GM20431 (cell line): ENCODE measurements around the gene WWC2.
"Not testable (repeated sequence)": the region's sequence is repeated elsewhere in the genome, so short reads cannot be mapped to it uniquely, and the experiment has no call there.

ENCODE experiments used
- in situ Hi-C: fragments of 300-500 bp; cut with MseI, MboI; formaldehyde crosslinking; loops from one replicate; pipeline ENCODE4 v1.15.0; 2020; ENCODE audit warnings: low sequenced_read_pairs; ENCODE audit not compliant: unreplicated experiment

Gene WWC2

GRCh38 chr4:183139058-183139750 lies 40.1 kb downstream of the WWC2 start:
- in situ Hi-C loops, result no loop called here

- in situ Hi-C loops, result no loop called here
Measured at GRCh38 chr4:183139972-183140570, 41.0 kb downstream of the WWC2 start.

GRCh38 chr4:183140911-183141320 lies 41.9 kb downstream of the WWC2 start:
- in situ Hi-C loops, result no loop called here

GRCh38 chr4:183141997-183142396 lies 42.9 kb downstream of the WWC2 start:
- in situ Hi-C loops, result no loop called here

- in situ Hi-C loops, result no loop called here
Measured at GRCh38 chr4:183142571-183143550, 43.8 kb downstream of the WWC2 start.

GRCh38 chr4:183144787-183145186 lies 45.7 kb downstream of the WWC2 start:
- in situ Hi-C loops, result no loop called here

- in situ Hi-C loops, result no loop called here
Measured at GRCh38 chr4:183145773-183146172, 46.7 kb downstream of the WWC2 start.

- in situ Hi-C loops, result no loop called here
Measured at GRCh38 chr4:183146478-183146877, 47.4 kb downstream of the WWC2 start.

- in situ Hi-C loops, result no loop called here
Measured at GRCh38 chr4:183147196-183147595, 48.1 kb downstream of the WWC2 start.

- in situ Hi-C loops, result no loop called here
Measured at GRCh38 chr4:183147983-183148382, 48.9 kb downstream of the WWC2 start.

GRCh38 chr4:183149616-183150539 lies 50.8 kb downstream of the WWC2 start:
- in situ Hi-C loops, result no loop called here

GRCh38 chr4:183150664-183151063 lies 51.6 kb downstream of the WWC2 start:
- in situ Hi-C loops, result not testable (repeated sequence)

GRCh38 chr4:183152232-183152631 lies 53.2 kb downstream of the WWC2 start:
- in situ Hi-C loops, result not testable (repeated sequence)

GRCh38 chr4:183153190-183153916 lies 54.3 kb downstream of the WWC2 start:
- in situ Hi-C loops, result no loop called here

- in situ Hi-C loops, result no loop called here
Measured at GRCh38 chr4:183154701-183155391, 55.8 kb downstream of the WWC2 start.

- in situ Hi-C loops, result no loop called here
Measured at GRCh38 chr4:183155450-183156184, 56.6 kb downstream of the WWC2 start.

- in situ Hi-C loops, result no loop called here
Measured at GRCh38 chr4:183157215-183157614, 58.2 kb downstream of the WWC2 start.

- in situ Hi-C loops, result no loop called here
Measured at GRCh38 chr4:183158062-183158461, 59.0 kb downstream of the WWC2 start.
